NB4 (cell line): ENCODE measurements around the gene PNKP.

Experiments
- MYC ChIP-seq: IDR thresholded peaks from 2 replicates; pipeline ENCODE4 v1.6.1; 2011; ENCODE audit warnings: low read depth, low read length
- POLR2A ChIP-seq: IDR thresholded peaks from 2 replicates; pipeline ENCODE4 v1.6.1; 2011; ENCODE audit warnings: mild to moderate bottlenecking; ENCODE audit not compliant: insufficient read length; ENCODE audit errors: extremely low read depth
- TF ChIP-seq, protein P1 (sequence below): IDR thresholded peaks from one replicate; pipeline ENCODE4 v1.5.1; 2012; ENCODE audit warnings: low read depth, low read length

DNA sequence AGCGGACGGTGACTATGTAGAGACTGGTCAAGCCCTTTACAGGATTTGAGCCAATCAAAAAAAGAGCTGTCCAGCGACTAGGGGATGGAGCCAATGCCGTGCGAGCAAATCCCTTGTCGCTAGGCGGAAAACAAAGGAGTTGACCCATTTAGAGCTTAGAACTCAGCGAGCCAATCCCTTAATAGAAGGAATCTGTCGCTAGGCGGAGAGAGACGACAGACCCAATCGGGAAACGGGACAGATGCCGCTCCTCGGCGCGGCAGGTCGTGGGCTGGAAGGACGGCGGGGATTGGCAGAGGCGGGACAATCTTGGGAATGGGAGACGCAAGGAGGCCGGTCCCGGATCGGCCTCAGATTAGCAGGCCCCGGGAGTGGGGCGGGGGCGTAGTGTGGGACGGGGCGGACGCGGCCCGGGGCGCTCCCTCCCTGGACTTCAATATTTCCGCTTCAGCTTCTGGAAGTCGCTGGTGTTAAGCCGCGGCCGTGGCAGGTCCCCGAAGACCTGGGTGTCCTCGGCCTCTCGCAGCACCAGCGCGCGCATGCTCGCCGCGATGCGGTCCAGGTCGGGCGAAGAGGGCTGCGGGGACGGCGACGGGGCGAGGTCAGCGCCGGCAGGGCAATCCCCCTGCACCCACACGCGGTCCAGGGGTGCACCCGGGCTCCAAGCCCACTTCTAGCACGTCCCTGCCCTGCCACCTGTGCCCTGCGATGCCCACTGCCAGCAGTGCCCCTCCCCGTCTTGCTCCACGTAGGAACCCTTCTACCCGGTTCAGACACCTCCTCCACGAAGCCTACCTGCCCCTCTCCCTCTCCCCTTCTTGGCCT, 2.3 kb upstream of the PNKP start:
- TF ChIP-seq POLR2A, result peak; percentile 31
- TF ChIP-seq, protein P1, sequence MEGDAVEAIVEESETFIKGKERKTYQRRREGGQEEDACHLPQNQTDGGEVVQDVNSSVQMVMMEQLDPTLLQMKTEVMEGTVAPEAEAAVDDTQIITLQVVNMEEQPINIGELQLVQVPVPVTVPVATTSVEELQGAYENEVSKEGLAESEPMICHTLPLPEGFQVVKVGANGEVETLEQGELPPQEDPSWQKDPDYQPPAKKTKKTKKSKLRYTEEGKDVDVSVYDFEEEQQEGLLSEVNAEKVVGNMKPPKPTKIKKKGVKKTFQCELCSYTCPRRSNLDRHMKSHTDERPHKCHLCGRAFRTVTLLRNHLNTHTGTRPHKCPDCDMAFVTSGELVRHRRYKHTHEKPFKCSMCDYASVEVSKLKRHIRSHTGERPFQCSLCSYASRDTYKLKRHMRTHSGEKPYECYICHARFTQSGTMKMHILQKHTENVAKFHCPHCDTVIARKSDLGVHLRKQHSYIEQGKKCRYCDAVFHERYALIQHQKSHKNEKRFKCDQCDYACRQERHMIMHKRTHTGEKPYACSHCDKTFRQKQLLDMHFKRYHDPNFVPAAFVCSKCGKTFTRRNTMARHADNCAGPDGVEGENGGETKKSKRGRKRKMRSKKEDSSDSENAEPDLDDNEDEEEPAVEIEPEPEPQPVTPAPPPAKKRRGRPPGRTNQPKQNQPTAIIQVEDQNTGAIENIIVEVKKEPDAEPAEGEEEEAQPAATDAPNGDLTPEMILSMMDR, result no peak
- TF ChIP-seq MYC, result no peak
